Retina (tissue), 1 donor: ENCODE data around the gene PEF1.

ENCODE experiments used
- DNase-seq: peaks from one replicate; pipeline ENCODE4 v3.0.0-alpha.2; 2016

The PEF1 gene

GRCh38 chr1:31644560-31645273, at the start of gene PEF1:
Gene PEF1 (minus strand): TSS chr1:31644876. CDS start chr1:31644864, 12 bp downstream.
- DNase-seq, result peak; percentile 100

DNA sequence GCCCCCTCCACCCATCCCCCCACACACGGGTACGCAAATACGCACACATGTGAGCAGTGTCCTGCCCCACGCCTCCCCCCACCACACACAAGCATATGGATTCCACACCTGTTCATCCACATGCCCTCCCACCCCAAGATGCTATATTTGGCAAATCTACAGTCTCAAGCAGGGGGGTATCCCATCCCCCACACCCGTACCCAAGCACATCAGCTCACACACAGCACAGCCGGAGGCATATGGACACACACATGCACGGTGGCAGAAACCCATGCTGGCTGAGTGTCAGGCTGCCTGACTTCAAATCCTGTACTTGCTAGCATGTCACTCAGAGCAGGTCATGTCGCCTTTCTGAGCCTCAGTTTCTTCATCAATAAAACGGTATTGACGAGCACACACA, 48.6 kb upstream of the PEF1 start:
- no peak for DNase-seq

DNA sequence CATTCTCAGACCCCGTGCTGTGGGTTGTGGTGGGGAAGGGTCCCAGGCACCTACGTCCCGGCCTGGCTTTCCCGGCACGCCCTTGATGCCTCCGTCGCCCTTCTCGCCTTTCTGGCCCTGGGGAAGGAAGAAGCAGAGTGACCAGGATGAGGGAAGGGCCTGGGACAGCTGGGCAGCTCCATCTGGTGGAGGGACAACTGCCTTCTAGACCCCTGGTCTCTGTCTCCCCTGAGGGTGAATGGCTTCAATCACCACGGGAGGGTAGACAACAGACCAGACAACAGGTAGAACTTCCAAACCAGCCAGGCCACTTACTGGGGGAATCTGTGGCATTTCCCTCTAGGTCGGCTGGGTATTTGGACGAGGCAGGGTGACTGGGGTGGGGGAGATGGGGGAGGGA, 47.3 kb upstream of the PEF1 start:
- no peak for DNase-seq

- no peak for DNase-seq
Measured at GRCh38 chr1:31691446-31691845, 46.8 kb upstream of the PEF1 start.

- DNase-seq, result no peak
Measured at GRCh38 chr1:31690921-31691320, 46.2 kb upstream of the PEF1 start.

- DNase-seq, result no peak
Measured at GRCh38 chr1:31689854-31690253, 45.2 kb upstream of the PEF1 start.

- DNase-seq, result no peak
Measured at GRCh38 chr1:31689379-31689778, 44.7 kb upstream of the PEF1 start.

GRCh38 chr1:31688233-31688918, 43.7 kb upstream of the PEF1 start:
- DNase-seq, result no peak

DNA sequence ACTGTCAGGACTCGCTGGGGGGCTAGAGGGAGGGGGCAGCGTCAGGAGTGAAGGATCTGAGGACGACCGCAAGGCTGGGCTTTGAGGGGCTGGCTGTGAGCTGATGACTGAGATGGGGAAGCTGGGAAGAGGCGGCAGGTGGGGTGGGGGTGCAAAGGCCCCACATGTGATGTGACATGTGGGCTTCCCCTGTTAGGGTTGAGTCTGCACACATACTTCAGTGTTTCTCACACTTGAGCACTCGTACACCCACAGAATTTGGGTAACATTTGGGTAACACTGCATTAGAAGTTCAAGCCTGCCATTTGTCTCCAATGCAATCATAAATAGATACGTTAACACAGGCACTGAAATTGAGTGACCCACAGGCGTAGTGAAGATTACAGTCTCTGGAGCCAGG, 42.9 kb upstream of the PEF1 start:
- no peak for DNase-seq

DNA sequence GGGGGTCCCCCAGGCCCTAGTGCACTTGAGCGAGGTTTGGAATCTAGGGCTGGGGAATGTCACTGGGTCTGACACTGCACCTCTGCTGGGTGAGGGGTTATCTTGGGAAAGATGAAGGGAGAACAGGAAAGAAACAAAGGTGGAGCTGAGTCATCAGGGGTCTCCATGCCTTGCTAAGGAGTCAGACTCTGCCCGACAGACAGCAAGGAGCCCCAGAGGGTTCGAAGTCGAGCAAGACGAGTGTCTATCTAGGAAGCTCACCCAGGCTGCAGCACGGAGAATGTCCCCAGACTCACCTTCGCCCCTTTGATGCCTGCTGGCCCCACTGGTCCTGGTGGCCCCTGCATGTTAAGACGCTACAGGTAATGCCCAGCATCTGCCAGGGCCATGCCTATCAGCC, 41.1 kb upstream of the PEF1 start:
- DNase-seq, result no peak

- no peak for DNase-seq
Measured at GRCh38 chr1:31683997-31684396, 39.3 kb upstream of the PEF1 start.

GRCh38 chr1:31681415-31681814, 36.7 kb upstream of the PEF1 start:
- no peak for DNase-seq

- DNase-seq, result no peak
Measured at GRCh38 chr1:31679676-31680230, 35.1 kb upstream of the PEF1 start.

DNA sequence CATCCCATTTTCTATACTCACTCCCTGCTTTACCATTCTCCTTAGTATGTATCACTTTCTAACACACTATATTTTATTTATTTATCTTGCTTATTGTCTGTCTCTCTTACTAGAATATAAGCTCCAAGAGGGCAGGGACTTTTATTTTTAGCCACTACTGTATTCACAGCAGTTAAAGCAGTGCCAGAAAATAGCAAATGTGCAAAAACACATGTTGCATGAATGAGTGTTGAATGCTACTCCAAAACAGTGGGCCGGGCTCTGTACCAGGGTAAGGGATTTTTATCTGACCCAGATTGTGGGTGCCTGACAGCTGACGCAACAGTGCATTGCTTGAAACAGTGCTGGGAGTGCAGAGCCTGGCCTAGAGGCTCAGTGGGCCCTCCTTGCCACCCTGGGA, 34.4 kb upstream of the PEF1 start:
- no peak for DNase-seq

DNA sequence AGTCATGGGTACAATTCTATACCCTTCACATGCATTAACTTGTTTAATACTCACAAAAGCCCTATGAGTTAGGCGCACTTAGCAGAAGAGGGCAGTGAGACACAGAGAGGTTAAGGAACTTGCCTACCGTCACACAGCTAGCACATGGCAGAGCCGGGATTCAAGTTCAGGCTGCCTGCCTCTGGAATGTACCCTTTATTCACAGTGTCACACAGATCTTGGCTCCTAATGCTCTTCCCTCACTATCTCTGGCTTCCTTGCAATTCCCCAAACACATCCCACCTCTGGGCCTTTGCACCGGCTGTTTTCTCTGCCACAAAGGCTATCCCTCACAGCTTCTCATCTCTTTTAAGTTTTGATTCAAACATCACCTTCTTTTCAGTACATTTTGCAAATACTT, 34.0 kb upstream of the PEF1 start:
- no peak for DNase-seq

DNA sequence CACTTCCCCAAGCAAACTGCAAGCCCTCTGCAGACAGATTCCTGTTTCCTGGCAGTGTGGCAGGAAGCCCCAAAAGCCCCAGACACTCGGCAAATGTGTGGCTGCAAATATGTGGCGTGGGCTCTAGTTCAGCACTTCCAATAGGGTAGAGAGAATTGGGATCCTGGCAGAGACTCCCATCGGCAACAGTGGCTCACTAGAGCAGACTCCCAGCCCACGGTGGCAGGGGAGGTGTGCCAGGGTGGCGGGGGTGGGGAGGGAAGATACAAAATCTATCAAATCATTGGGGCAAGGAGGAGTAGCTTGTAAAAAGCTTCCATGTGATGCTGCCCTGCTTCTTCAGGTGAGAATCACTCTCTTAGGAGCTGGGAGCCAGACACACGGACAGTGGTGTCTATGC, 33.3 kb upstream of the PEF1 start:
- DNase-seq, result no peak

DNA sequence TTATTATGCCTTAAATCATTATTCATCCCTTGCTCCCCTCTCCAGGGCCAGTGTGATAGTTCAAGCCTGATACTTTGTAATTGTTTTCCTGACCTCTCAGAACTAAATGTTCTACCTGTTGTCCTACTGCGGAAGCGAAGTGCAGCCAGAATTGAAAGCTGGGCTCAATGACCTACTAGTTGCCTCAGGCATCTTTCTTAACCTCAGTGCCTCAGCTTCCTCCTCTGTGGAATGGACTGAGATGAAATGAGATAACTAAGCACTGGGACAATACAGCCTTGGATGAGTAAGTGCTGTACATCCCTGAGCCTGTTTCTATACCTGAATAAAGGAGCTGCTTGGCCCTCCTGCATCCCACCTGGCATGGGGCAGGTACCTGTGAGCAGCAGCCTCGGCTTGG, 32.7 kb upstream of the PEF1 start:
- DNase-seq, result no peak

DNA sequence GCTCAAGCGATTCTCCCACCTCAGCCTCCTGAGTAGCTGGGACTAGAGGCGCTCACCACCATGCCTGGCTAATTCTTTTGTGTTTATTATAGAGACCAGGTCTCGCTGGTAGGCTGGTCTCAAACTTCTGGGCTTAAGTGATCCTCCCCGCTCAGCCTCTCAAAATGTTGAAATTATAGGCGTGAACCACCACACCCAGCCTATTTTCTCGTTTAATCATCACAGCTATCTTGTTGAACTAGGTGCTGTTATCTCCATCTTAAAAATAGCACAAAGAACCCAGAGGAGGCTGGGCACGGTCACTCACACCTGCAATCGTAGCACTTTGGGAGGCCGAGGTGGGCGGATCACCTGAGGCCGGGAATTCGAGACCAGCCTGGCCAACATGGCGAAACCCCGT, 31.1 kb upstream of the PEF1 start:
- DNase-seq, result no peak

DNA sequence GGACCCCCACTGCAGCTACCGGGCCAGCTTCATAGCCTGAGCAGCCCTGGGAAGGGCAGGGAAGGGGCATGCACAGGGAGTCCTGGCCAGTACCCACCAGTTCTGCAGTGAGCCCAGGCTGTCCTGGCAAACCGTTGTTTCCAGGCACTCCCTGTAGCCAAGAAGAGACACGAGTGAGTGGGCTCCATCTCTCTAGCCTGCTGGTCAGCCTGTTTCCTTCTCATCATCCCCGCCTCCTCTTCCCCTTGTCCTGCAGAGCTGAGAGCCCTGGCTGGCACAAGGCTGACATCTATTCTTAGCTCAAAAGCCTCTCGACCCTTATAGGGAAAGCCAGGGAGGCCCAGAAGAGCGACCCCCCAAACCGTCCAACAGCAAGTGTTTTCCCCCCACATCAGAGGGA, 30.5 kb upstream of the PEF1 start:
- DNase-seq, result no peak

DNA sequence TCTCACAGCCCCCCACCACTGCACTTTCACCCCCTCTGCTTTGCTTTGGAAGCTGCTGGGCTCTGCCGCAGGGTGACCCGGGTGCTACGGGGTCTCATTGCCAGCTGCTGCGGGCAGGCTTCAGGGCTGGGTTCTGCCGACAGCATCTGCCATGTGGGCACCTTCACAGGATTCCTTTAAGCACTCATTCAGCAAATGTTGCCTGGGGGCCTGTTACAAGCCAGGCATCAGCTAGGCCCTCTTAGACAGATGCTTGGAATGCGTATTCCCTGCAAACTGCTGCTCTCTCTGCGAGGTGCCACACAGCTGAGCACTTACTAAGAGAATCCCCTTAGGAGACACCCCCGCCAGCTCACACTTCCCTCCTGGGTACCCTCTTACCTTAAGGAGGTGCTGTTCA, 29.9 kb upstream of the PEF1 start:
- no peak for DNase-seq

DNA sequence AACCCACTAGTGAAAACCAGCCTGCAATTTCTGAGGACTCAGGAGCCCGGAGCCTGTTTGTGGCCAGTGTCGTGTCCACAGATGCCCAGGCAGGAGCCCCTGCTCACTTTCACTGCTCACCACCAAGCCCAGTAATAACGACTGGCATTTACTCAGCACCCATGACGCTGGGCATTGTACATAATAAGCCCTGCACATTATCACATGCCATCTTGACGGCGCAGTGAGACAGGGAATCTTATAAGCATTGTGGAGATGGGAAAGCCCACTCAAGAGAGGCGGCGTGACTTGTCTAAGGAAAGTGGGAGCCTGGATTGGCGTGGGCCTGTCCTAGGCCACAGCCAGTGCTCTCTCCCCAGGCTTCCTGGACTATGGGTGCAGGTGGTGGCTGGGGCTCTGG, 28.8 kb upstream of the PEF1 start:
- no peak for DNase-seq

DNA sequence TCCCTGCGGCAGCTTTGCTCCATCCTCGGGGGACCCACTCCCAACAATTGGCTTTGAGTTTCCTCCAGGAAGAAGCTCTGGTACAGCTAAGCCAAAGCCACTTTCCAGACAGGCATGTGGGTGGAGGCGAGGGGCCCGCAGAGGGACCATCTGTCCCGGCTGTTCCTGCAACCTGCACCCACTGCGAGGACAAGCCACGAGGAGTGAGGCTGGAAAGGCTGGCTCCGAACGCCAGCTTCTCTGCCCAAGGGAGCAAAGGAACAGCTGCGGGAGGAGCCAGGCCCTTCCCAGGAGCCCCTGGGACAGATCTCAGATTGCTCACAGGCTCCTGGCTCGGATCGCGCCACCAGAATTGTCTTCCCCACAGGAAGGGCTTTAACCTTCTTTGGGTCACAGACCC, 28.3 kb upstream of the PEF1 start:
- DNase-seq, result peak; percentile 68

- DNase-seq, result no peak
Measured at GRCh38 chr1:31671561-31672201, 27.0 kb upstream of the PEF1 start.

DNA sequence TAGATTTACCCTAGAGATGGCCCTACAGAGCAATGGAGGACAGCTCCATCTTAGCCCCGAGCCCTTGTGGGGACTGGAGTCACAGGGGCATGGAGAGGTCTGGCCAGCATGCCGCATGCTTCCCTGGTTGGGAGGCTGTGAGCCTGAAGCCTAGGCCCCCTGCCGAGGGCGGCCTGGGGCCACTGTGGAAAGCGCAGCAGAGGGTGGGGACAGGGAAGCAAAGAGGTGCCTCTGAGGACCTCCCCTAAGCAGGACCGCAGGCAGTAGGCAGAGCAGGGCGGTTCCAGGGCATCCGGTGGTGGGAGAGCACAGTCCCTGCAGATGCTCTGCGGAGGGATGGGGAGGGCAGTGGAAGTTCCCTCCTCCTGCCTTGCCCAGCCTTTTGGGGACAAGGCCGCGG, 26.5 kb upstream of the PEF1 start:
- DNase-seq, result no peak
